A549 treated with AZD9567 at 1 μM for 4 hours (cell line): Measurements from ENCODE around the gene ZNF460. TPM values are rescaled to one million over a fixed set of nuclear protein-coding genes. Genes with fewer than 3 reads are reported as not detected.

ENCODE experiments used
- total RNA-seq: library from RNA; stranded (reverse); fragments of 200-300 nt; extraction: Qiagen RNA extraction; gene quantifications from 5 replicates; pipeline ENCODE4 v1.2.3, GENCODE V29; 2022; ENCODE audit not compliant: insufficient read depth

Gene ZNF460
- total RNA-seq: 0.86 to 1.2 TPM (median 0.91 TPM) in 4 of 5 replicates, not detected in the other

GRCh38 chr19:57280165-57280961 lies at the start of gene ZNF460:
Gene ZNF460, plus strand, starts transcription at chr19:57280485. Its CDS starts 322 bp downstream, at chr19:57280807.

DNA sequence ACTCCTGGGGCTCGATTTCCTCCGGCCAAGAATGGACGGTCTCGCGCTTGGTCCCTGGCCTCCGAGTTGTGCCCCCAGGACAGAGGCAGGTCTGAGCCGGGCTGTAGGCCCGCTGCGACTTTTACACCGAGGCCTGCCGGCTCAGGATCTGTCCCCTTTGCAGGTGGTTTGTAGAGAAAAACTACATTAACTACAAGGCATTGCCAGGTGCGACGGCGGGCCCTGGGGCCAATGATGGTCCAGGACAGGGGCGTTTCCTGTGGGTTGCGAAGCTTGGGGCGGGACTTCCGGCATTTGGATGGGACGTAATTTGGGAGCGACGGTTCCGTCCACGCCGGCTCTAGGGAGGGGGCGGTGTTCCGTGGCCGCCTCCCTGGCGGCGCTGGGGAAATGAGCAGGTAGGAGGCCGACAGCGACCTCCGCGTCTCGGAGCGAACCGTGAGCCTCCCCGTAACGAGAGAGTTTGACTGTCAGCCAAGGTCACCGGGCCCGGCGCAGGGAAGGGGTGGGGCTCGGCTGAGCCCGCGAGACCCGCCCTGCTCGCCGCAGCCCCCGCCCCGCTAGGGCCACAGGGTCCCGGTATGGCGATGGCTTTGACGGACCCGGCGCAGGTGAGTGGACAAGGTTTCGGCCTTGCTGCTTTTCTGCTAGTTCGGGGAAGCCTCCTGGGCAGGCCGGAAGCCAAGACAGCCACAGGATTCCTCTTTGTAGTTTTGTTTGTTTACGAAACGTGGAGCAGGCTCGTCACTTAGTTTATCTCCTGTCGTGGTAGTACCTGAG lies 39.8 kb upstream of the ZNF460 start, which contains the start of gene ZNF805:
Gene ZNF805, plus strand, starts transcription at position 322 of the 780 bp plus-strand sequence. Its CDS starts 260 bp downstream, at position 582.

DNA sequence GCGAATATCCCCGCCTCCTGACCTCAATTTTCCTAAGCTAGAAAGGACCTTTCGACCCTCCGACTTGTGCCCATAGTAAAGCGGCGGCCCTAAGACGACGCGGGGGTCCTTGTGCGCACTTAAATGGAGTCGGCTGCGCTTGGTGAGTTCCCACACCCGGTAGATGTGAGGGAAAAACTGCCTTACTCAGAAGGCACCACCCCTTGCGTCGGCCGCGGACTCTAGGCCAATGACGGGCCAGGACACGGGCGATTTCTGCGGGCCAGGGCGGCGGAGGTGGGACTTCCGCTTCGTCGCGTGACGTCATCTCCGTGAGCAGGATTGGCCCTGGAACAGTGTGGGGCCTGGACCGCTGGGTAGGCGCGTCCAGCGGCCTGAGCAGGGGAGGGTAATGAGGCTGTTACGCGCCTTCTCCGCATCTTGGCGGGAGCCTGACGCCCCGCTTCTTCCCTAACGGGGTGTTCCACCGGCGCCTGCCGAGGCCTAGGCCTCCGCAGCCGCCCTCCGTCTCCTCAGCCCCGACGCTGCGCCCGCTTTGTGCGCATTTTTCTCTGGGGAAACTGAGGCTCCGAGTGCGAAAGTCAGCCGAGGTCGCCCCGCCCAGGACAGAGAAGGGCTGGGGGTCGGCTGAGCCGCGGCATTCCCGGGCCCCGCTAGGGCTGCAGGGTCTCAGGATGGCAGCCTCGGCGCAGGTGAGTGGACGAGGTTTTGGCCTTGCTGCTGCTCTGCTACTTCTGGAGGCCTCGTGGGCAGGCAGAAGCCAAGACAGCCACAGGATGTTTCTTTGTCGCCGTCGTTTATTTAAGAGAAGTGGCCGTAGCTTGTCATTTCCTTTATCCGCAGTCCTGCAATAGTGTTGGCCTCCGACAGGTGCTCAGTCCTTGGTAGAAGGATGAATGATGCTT lies 40.1 kb downstream of the ZNF460 start, which contains the start of gene ZNF543:
Gene ZNF543, plus strand, starts transcription at position 293 of the 905 bp plus-strand sequence. Its CDS starts 382 bp downstream, at position 675.

Other genes starting within 250 kb of the ZNF460 start
- gene USP29, start 160.5 kb upstream of the ZNF460 start, total RNA-seq: not detected in 5 replicates
- not detected in 5 replicates for gene ZIM3, start 135.3 kb upstream of the ZNF460 start, total RNA-seq
- not detected in 5 replicates for gene DUXA, start 113.0 kb upstream of the ZNF460 start, total RNA-seq
- 5.1 to 8.8 TPM (median 8.6 TPM) in 5 replicates for gene ZNF264, start 89.0 kb upstream of the ZNF460 start, total RNA-seq
- 0.38 to 0.59 TPM (median 0.51 TPM) in 4 of 5 replicates, not detected in the other for gene AURKC, start 49.5 kb upstream of the ZNF460 start, total RNA-seq
- 1.1 to 2.3 TPM (median 1.7 TPM) in 5 replicates for gene ZNF805, start 39.9 kb upstream of the ZNF460 start, total RNA-seq
- gene ZNF543, start 40.0 kb downstream of the ZNF460 start, total RNA-seq: 1.1 to 3.1 TPM (median 1.3 TPM) in 5 replicates
- 2.0 to 2.4 TPM (median 2.1 TPM) in 5 replicates for gene ZNF304, start 70.8 kb downstream of the ZNF460 start, total RNA-seq
- 12.8 to 16.1 TPM (median 13.3 TPM) in 5 replicates for gene TRAPPC2B, start 83.1 kb downstream of the ZNF460 start, total RNA-seq
- 0.78 to 1.6 TPM (median 1.3 TPM) in 5 replicates for gene ZNF547, start 83.1 kb downstream of the ZNF460 start, total RNA-seq
- 2.6 to 6.0 TPM (median 3.2 TPM) in 5 replicates for gene ZNF548, start 109.4 kb downstream of the ZNF460 start, total RNA-seq
- 4.7 to 5.9 TPM (median 5.1 TPM) in 5 replicates for gene ZNF17, start 130.7 kb downstream of the ZNF460 start, total RNA-seq
- gene ZNF749, start 154.8 kb downstream of the ZNF460 start, total RNA-seq: 17.7 to 33.9 TPM (median 18.6 TPM) in 5 replicates
- 0.05 to 0.10 TPM (median 0.06 TPM) in 3 of 5 replicates, not detected in the others for gene VN1R1, start 176.7 kb downstream of the ZNF460 start, total RNA-seq
- gene ZNF772, start 197.1 kb downstream of the ZNF460 start, total RNA-seq: 1.1 to 1.5 TPM (median 1.2 TPM) in 5 replicates
- gene ZNF419, start 207.3 kb downstream of the ZNF460 start, total RNA-seq: 6.6 to 7.2 TPM (median 6.8 TPM) in 5 replicates
- gene ZNF773, start 219.5 kb downstream of the ZNF460 start, total RNA-seq: 4.6 to 11.1 TPM (median 5.6 TPM) in 5 replicates
- 1.5 to 3.6 TPM (median 1.6 TPM) in 5 replicates for gene ZNF549, start 246.9 kb downstream of the ZNF460 start, total RNA-seq